Activated CD4-positive, alpha-beta T cell treated with anti-CD3 and anti-CD28 coated beads, Interleukin-2, amount 10 ng/mL, durations not matched to agents 7 days and 5 days (primary cell): ENCODE data around the gene FANCI. TPM values are rescaled to one million over a fixed set of nuclear protein-coding genes. Genes with fewer than 3 reads are reported as not detected.

Experiments used
- CTCF ChIA-PET: fragments of 350-600 bp; sonication (Branson Sonifier 250); formaldehyde crosslinking; loops from one replicate; lab custom pipeline; 2021; ENCODE audit warnings: antibody characterized with exemption; lab: Charles Lee
- POLR2A ChIA-PET: fragments of 350-600 bp; sonication (Branson Sonifier 250); formaldehyde crosslinking; loops from one replicate; lab custom pipeline; 2021; ENCODE audit warnings: antibody characterized with exemption; lab: Charles Lee
- DNase-seq: peaks from one replicate; pipeline ENCODE4 v3.0.0-alpha.2; 2020
- H3K27ac Mint-ChIP-seq: one replicate; pipeline ENCODE4 v1.8.0; 2021; ENCODE audit warnings: mild to moderate bottlenecking, moderate library complexity, mixed read lengths
- H3K27me3 Mint-ChIP-seq: one replicate; pipeline ENCODE4 v1.8.0; 2021; ENCODE audit warnings: mixed read lengths
- H3K36me3 Mint-ChIP-seq: one replicate; pipeline ENCODE4 v1.8.0; 2021; ENCODE audit warnings: low read depth, mixed read lengths
- H3K4me1 Mint-ChIP-seq: one replicate; pipeline ENCODE4 v1.8.0; 2021; ENCODE audit warnings: mixed read lengths
- H3K4me3 Mint-ChIP-seq: one replicate; pipeline ENCODE4 v1.8.0; 2021; ENCODE audit warnings: mild to moderate bottlenecking, moderate library complexity, mixed read lengths
- H3K9me3 Mint-ChIP-seq: one replicate; pipeline ENCODE4 v1.8.0; 2021; ENCODE audit warnings: mixed read lengths
- total RNA-seq, 2 experiments: library from RNA; stranded (reverse); gene quantifications; one replicate each; pipeline ENCODE4 v1.2.3, GENCODE V29; 2021

FANCI gene
- 100 to 1,000 TPM; 203 to 210 TPM for total RNA-seq

- ChIA-PET POLR2A (interaction anchor here (1.3 to 1.4 kb wide), 2 partner anchors 30 to 37 kb away, joined by 3 to 4 read pairs; no protein-coding TSS in a partner anchor), CTCF (interaction anchor here (0.5 to 2.5 kb wide), 12 partner anchors 8 to 190 kb away, joined by 3 to 8 read pairs (median 3); no protein-coding TSS in a partner anchor)
- DNase-seq: peak; percentile 96
- Mint-ChIP-seq H3K4me1 (peaks cover 39% of the 10 kb centered on the region), H3K36me3 (peaks cover 36% of the 10 kb centered on the region), H3K9me3 (no peaks in the 10 kb centered on the region), H3K4me3 (peak within 1 kb of the TSS; percentile 93), H3K27ac (peak within 1 kb of the TSS; percentile 93), H3K27me3 (peaks cover 8% of the 10 kb centered on the region)
These were observed at the start of gene FANCI for GRCh38 chr15:89243691-89244573. TSS of gene FANCI (plus strand) at chr15:89243979. CDS start at chr15:89247648, 3,669 bp downstream.

- no peaks in the 10 kb centered on the region for H3K27me3 Mint-ChIP-seq
- CTCF ChIA-PET: interaction anchor here (1.4 to 2.0 kb wide), 3 partner anchors 12 to 23 kb away, joined by 3 to 14 read pairs (median 6); no protein-coding TSS in a partner anchor
- POLR2A ChIA-PET: no interaction called here
These were observed 49.2 kb upstream of the FANCI start for GRCh38 chr15:89194608-89195007.

GRCh38 chr15:89195836-89196235 lies 47.9 kb upstream of the FANCI start:
- Mint-ChIP-seq H3K9me3 (no peaks in the 10 kb centered on the region), H3K4me3 (no peak overlapping the region), H3K4me1 (peaks cover 7% of the 10 kb centered on the region), H3K27ac (no peak overlapping the region), H3K36me3 (peaks cover 34% of the 10 kb centered on the region), H3K27me3 (no peaks in the 10 kb centered on the region)
- POLR2A ChIA-PET: no interaction called here
- DNase-seq: no peak
- CTCF ChIA-PET: interaction anchor here (0.6 to 2.0 kb wide), 4 partner anchors 11 to 108 kb away, joined by 3 to 6 read pairs (median 3); no protein-coding TSS in a partner anchor

More at GRCh38 chr15:89194608-89195007, 49.2 kb upstream of the FANCI start:
- Mint-ChIP-seq H3K36me3 (peaks cover 38% of the 10 kb centered on the region), H3K4me3 (no peak overlapping the region), H3K9me3 (no peaks in the 10 kb centered on the region), H3K27ac (no peak overlapping the region), H3K4me1 (peaks cover 7% of the 10 kb centered on the region)
- DNase-seq: no peak

GRCh38 chr15:89196241-89196640 lies 47.5 kb upstream of the FANCI start:
- H3K9me3 Mint-ChIP-seq: no peaks in the 10 kb centered on the region
- H3K4me1 Mint-ChIP-seq: peaks cover 7% of the 10 kb centered on the region
- H3K36me3 Mint-ChIP-seq: peaks cover 33% of the 10 kb centered on the region
- no peaks in the 10 kb centered on the region for H3K27me3 Mint-ChIP-seq
- no peak overlapping the region for H3K27ac Mint-ChIP-seq
- POLR2A ChIA-PET: no interaction called here
- DNase-seq: no peak
- CTCF ChIA-PET: interaction anchor here (0.6 to 1.2 kb wide), 3 partner anchors 11 to 108 kb away, joined by 3 read pairs; no protein-coding TSS in a partner anchor
- H3K4me3 Mint-ChIP-seq: no peak overlapping the region

GRCh38 chr15:89196994-89197393 lies 46.8 kb upstream of the FANCI start:
- no peak for DNase-seq
- H3K4me1 Mint-ChIP-seq: peaks cover 7% of the 10 kb centered on the region
- POLR2A ChIA-PET: no interaction called here

GRCh38 chr15:89197503-89197971 lies 46.2 kb upstream of the FANCI start:
- Mint-ChIP-seq H3K27me3 (no peaks in the 10 kb centered on the region), H3K4me3 (no peak overlapping the region), H3K4me1 (peaks cover 10% of the 10 kb centered on the region), H3K36me3 (peaks cover 33% of the 10 kb centered on the region), H3K9me3 (no peaks in the 10 kb centered on the region), H3K27ac (no peak overlapping the region)
- CTCF ChIA-PET: interaction anchor here (0.8 to 1.5 kb wide), 3 partner anchors 9 to 292 kb away, joined by 3 to 5 read pairs (median 3); no protein-coding TSS in a partner anchor
- DNase-seq: no peak
- POLR2A ChIA-PET: no interaction called here

More at GRCh38 chr15:89196994-89197393, 46.8 kb upstream of the FANCI start:
- H3K27ac Mint-ChIP-seq: no peak overlapping the region
- CTCF ChIA-PET: interaction anchor here (1.0 to 1.5 kb wide), 2 partner anchors 10 to 19 kb away, joined by 3 to 5 read pairs; no protein-coding TSS in a partner anchor
- peaks cover 32% of the 10 kb centered on the region for H3K36me3 Mint-ChIP-seq
- H3K27me3 Mint-ChIP-seq: no peaks in the 10 kb centered on the region
- H3K9me3 Mint-ChIP-seq: no peaks in the 10 kb centered on the region
- H3K4me3 Mint-ChIP-seq: no peak overlapping the region

GRCh38 chr15:89198196-89198595 lies 45.6 kb upstream of the FANCI start:
- H3K4me1 Mint-ChIP-seq: peaks cover 10% of the 10 kb centered on the region
- H3K36me3 Mint-ChIP-seq: peaks cover 28% of the 10 kb centered on the region
- no peak overlapping the region for H3K4me3 Mint-ChIP-seq
- ChIA-PET CTCF (interaction anchor here (0.8 to 1.5 kb wide), 4 partner anchors 8 to 293 kb away, joined by 3 to 5 read pairs (median 3); no protein-coding TSS in a partner anchor), POLR2A (no interaction called here)
- H3K9me3 Mint-ChIP-seq: no peaks in the 10 kb centered on the region
- no peaks in the 10 kb centered on the region for H3K27me3 Mint-ChIP-seq
- no peak overlapping the region for H3K27ac Mint-ChIP-seq
- DNase-seq: no peak

GRCh38 chr15:89198934-89199333 lies 44.8 kb upstream of the FANCI start:
- H3K9me3 Mint-ChIP-seq: no peaks in the 10 kb centered on the region
- ChIA-PET CTCF (interaction anchor here (1.1 kb wide), 2 partner anchors 8 to 10 kb away, joined by 3 read pairs; no protein-coding TSS in a partner anchor), POLR2A (no interaction called here)
- H3K36me3 Mint-ChIP-seq: peaks cover 25% of the 10 kb centered on the region
- H3K4me3 Mint-ChIP-seq: no peak overlapping the region
- peaks cover 18% of the 10 kb centered on the region for H3K4me1 Mint-ChIP-seq
- H3K27ac Mint-ChIP-seq: no peak overlapping the region
- no peak for DNase-seq
- no peaks in the 10 kb centered on the region for H3K27me3 Mint-ChIP-seq

GRCh38 chr15:89199746-89200145 lies 44.0 kb upstream of the FANCI start:
- CTCF ChIA-PET: interaction anchor here (0.9 kb wide), 1 partner anchor 295 kb away, joined by 3 read pairs; no protein-coding TSS in a partner anchor
- peaks cover 25% of the 10 kb centered on the region for H3K4me1 Mint-ChIP-seq

GRCh38 chr15:89200182-89200581 lies 43.6 kb upstream of the FANCI start:
- H3K9me3 Mint-ChIP-seq: no peaks in the 10 kb centered on the region
- CTCF ChIA-PET: interaction anchor here (0.9 kb wide), 1 partner anchor 296 kb away, joined by 3 read pairs; no protein-coding TSS in a partner anchor
- no peak for DNase-seq

More at GRCh38 chr15:89199746-89200145, 44.0 kb upstream of the FANCI start:
- H3K36me3 Mint-ChIP-seq: peaks cover 23% of the 10 kb centered on the region
- H3K4me3 Mint-ChIP-seq: no peak overlapping the region
- H3K27ac Mint-ChIP-seq: no peak overlapping the region
- POLR2A ChIA-PET: no interaction called here
- no peak for DNase-seq
- H3K27me3 Mint-ChIP-seq: no peaks in the 10 kb centered on the region
- no peaks in the 10 kb centered on the region for H3K9me3 Mint-ChIP-seq

GRCh38 chr15:89201465-89202005 lies 42.2 kb upstream of the FANCI start:
- no peaks in the 10 kb centered on the region for H3K27me3 Mint-ChIP-seq
- H3K36me3 Mint-ChIP-seq: peaks cover 13% of the 10 kb centered on the region
- ChIA-PET CTCF (no interaction called here), POLR2A (no interaction called here)
- H3K4me1 Mint-ChIP-seq: peaks cover 35% of the 10 kb centered on the region
- H3K9me3 Mint-ChIP-seq: no peaks in the 10 kb centered on the region
- DNase-seq: no peak
- H3K4me3 Mint-ChIP-seq: no peak overlapping the region
- no peak overlapping the region for H3K27ac Mint-ChIP-seq

More at GRCh38 chr15:89200182-89200581, 43.6 kb upstream of the FANCI start:
- H3K27ac Mint-ChIP-seq: no peak overlapping the region
- peaks cover 23% of the 10 kb centered on the region for H3K36me3 Mint-ChIP-seq
- POLR2A ChIA-PET: no interaction called here
- H3K4me3 Mint-ChIP-seq: no peak overlapping the region
- no peaks in the 10 kb centered on the region for H3K27me3 Mint-ChIP-seq
- peaks cover 28% of the 10 kb centered on the region for H3K4me1 Mint-ChIP-seq

- peaks cover 3% of the 10 kb centered on the region for H3K27me3 Mint-ChIP-seq
- peak overlapping the region; percentile 72 for H3K27ac Mint-ChIP-seq
- peaks cover 10% of the 10 kb centered on the region for H3K36me3 Mint-ChIP-seq
- peak overlapping the region; percentile 6 for H3K4me3 Mint-ChIP-seq
- ChIA-PET CTCF (interaction anchor here (1.1 kb wide), 1 partner anchor 11 kb away, joined by 4 read pairs; no protein-coding TSS in a partner anchor), POLR2A (no interaction called here)
- no peaks in the 10 kb centered on the region for H3K9me3 Mint-ChIP-seq
- peak; percentile 56 for DNase-seq
- H3K4me1 Mint-ChIP-seq: peaks cover 33% of the 10 kb centered on the region
These were observed 40.0 kb upstream of the FANCI start for GRCh38 chr15:89203705-89204273.
